Heart left ventricle (tissue), 16 donors: Measurements from ENCODE around the gene ZDHHC3. TPM values are rescaled to one million over a fixed set of nuclear protein-coding genes. Genes with fewer than 3 reads are reported as not detected.

ENCODE experiments used
- ATAC-seq, 4 donors: fragments of 200-7000 bp; cut with Tn5 transposase; one replicate each; pipeline ENCODE4 v1.9.1; 2020 to 2022; ENCODE audit warnings: moderate library complexity in 4 of 4, mild to moderate bottlenecking in 3 of 4, moderate number of reproducible peaks in 1 of 4
- DNase-seq, 5 donors: peaks; one replicate each; pipeline ENCODE4 v3.0.0-alpha.2; 2020
- H3K27ac ChIP-seq, 12 donors: fragments of 200-600 bp; sonication (generic) in 4 of 12; one replicate each; pipeline versions ENCODE4 v1.5.0 to v1.8.0; 2016 to 2022; ENCODE audit warnings: mild to moderate bottlenecking in 2 of 12
- H3K27me3 ChIP-seq, 9 donors: fragments of 200-600 bp; sonication (generic) in 2 of 9; one replicate each; pipeline versions ENCODE4 v1.5.1 to v1.8.0; 2016 to 2022; ENCODE audit warnings: mild to moderate bottlenecking in 3 of 9
- H3K36me3 ChIP-seq, 9 donors: fragments of 200-600 bp; sonication (generic) in 2 of 9; one replicate each; pipeline versions ENCODE4 v1.5.0 to v1.8.0; 2018 to 2022; ENCODE audit warnings: mild to moderate bottlenecking in 2 of 9
- H3K4me1 ChIP-seq, 12 donors: fragments of 200-600 bp; sonication (generic) in 4 of 12; one replicate each; pipeline versions ENCODE4 v1.5.0 to v1.8.0; 2016 to 2022; ENCODE audit warnings: mild to moderate bottlenecking in 3 of 12
- H3K4me3 ChIP-seq, 12 donors: fragments of 200-600 bp; sonication (generic) in 4 of 12; one replicate each; pipeline versions ENCODE4 v1.5.0 to v1.8.0; 2017 to 2022; ENCODE audit warnings: mild to moderate bottlenecking in 9 of 12, moderate library complexity in 4 of 12
- H3K9me3 ChIP-seq, 12 donors: fragments of 200-600 bp; sonication (generic) in 4 of 12; one replicate each; pipeline versions ENCODE4 v1.5.0 to v1.8.0; 2016 to 2022; ENCODE audit warnings: mild to moderate bottlenecking in 1 of 12
- POLR2A ChIP-seq, 2 donors: fragments of 450-650 bp; IDR thresholded peaks; one replicate each; pipeline ENCODE4 v1.6.1; 2017; ENCODE audit warnings: antibody characterized with exemption in 2 of 2, mild to moderate bottlenecking in 2 of 2, moderate library complexity in 2 of 2
- WGBS, 4 donors: extraction: QIAGEN DNeasy Blood & Tissue Kit in 2 of 4; methylation state at CpG; one replicate each; pipeline versions ENCODE4 v1.1.5 to v1.1.7; 2013 to 2018; 5-methylcytosine and 5-hydroxymethylcytosine counted together
- intact Hi-C, 10 donors: fragments of 100-400 bp; cut with DNase I; formaldehyde crosslinking; loops; one replicate each; pipeline versions ENCODE4 v1.11.1 to v1.14.2; 2022
- polyA plus RNA-seq, 2 donors: library from polyadenylated mRNA; stranded (reverse); fragments of 200-250 nt; gene quantifications; one replicate each; pipeline ENCODE4 v1.2.3, GENCODE V29; 2013
- total RNA-seq, 9 donors: library from RNA; depleted of rRNA in 2 of 9; stranded (reverse); fragments of >200 nt in 2 of 9; fragmentation: NEBNext Ultra II Directional in 3 of 9; extraction: Animal tissue kit (Norgen Biotek cat#: 25700) in 3 of 9; gene quantifications; one replicate each; pipeline versions ENCODE4 v1.1.0 to v1.2.4, GENCODE V29; 2016 to 2023
- TF ChIP-seq, protein P1 (sequence below), 12 donors: fragments of 200-600 bp; sonication (generic) in 4 of 12; IDR thresholded peaks; one replicate each; pipeline versions ENCODE4 v1.5.0 to v1.8.0; 2018 to 2022; ENCODE audit warnings: antibody characterized with exemption in 12 of 12, mild to moderate bottlenecking in 5 of 12
- donor health status: ischemic (EF 13 %, LVEDD 7.1; RV severe dilation, severe dysfunction).
- donor health status: healthy with polysubstance abuse.
- donor health status: DM: no; HTN: yes; CAD: no.
- donor health status: DM: no; HTN: no; CAD: no.
- donor health status: ischemic (EF 25% LVEDD 6.9; RV normal size, moderate dysfunction).
- donor health status: ischemic (EF 25% LVEDD 5.7; RV mildly dilated, moderate dysfunction).
- donor health status: healthy.
- donor health status: DM: yes; HTN: yes; CAD: no.
- donor health status: ischemic (EF 35%, LVEDD 5.7; RV mildly dilated, moderate dysfunction).
- donor health status: nonischemic (EF 11% LVEDD 7.7; RV severe dilation, severe dysfunction).
- donor health status: DM: yes; HTN: yes; CAD: no.
- donor health status: PGD.
- donor health status: ischemic (EF 29% LVEDD 5.4; RV normal size, mild dysfunction).
- donor health status: nonischemic (EF 23%, LVEDD 6.1; RV moderate dilation, normal function).

Gene ZDHHC3
- total and polyA plus RNA-seq, 11 donors, result 17.9 to 94.7 (median 52.7) TPM

DNA sequence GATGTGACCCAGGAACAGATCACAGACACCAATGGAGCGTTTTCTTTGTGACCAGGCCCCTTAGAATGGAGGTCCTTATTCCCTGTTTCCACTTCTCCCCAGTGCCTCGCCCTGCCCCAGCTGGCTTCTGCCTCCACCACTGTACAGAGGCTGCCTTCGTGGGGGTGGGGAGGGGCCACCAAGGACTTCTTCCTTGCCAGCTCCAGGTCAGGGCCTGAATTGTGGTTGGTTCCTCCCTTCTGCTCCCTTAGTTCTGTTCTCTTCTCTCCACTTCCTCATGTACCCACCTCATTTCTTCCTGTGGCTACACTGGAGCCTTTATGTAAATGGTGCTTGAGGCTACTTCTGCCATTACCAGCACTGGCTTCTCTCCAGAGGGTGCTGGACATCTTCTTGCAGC is 85.1 kb downstream of the ZDHHC3 start:
- no peaks in the 10 kb centered on the region for H3K36me3 ChIP-seq
- ATAC-seq, result no peak

DNA sequence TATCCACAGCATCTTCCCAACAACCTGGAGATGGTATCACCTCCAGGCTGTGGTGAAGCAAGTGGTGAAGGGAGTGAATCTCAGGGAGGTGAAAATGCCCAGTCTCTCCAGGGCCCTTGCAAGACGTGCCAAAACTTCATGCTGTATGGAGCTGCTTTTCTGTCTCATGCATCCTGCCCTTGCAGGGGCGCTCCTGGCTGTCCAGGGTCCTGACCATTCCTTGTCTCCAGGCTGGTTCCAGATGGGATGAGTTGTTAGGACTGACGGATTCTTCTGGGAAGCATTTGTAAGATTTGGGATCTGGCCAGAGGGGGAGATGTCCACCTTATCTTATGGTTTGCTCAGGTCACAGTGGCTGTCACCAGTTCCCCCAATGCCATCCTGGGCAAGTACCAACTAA is 85.7 kb downstream of the ZDHHC3 start:
- H3K4me3 ChIP-seq, result no peak overlapping the region
- H3K9me3 ChIP-seq, result no peaks in the 10 kb centered on the region
- H3K4me1 ChIP-seq, result no peaks in the 10 kb centered on the region
- H3K27me3 ChIP-seq, result peaks cover 0 to 9% (median 0%) of the 10 kb centered on the region in 9 donors
- 44 to 57% (median 50%) methylated on average over 2 to 3 of the region's 3 CpGs for WGBS, 4 donors
- intact Hi-C loops, result no loop called here
- H3K36me3 ChIP-seq, result no peaks in the 10 kb centered on the region
- no peak overlapping the region for H3K27ac ChIP-seq
- ATAC-seq (no peak), DNase-seq (no peak)
- TF ChIP-seq, protein P1, sequence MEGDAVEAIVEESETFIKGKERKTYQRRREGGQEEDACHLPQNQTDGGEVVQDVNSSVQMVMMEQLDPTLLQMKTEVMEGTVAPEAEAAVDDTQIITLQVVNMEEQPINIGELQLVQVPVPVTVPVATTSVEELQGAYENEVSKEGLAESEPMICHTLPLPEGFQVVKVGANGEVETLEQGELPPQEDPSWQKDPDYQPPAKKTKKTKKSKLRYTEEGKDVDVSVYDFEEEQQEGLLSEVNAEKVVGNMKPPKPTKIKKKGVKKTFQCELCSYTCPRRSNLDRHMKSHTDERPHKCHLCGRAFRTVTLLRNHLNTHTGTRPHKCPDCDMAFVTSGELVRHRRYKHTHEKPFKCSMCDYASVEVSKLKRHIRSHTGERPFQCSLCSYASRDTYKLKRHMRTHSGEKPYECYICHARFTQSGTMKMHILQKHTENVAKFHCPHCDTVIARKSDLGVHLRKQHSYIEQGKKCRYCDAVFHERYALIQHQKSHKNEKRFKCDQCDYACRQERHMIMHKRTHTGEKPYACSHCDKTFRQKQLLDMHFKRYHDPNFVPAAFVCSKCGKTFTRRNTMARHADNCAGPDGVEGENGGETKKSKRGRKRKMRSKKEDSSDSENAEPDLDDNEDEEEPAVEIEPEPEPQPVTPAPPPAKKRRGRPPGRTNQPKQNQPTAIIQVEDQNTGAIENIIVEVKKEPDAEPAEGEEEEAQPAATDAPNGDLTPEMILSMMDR (IDR thresholded peaks at IDR 0.05), result no peak
- no peak for TF ChIP-seq POLR2A (IDR thresholded peaks at IDR 0.05)

More for the DNA sequence above, 85.1 kb downstream of the ZDHHC3 start:
- H3K27me3 ChIP-seq, result peaks cover 0 to 9% (median 0%) of the 10 kb centered on the region in 9 donors
- no peaks in the 10 kb centered on the region for H3K4me1 ChIP-seq
- no peaks in the 10 kb centered on the region for H3K9me3 ChIP-seq
- H3K4me3 ChIP-seq, result no peak overlapping the region
- no peak overlapping the region for H3K27ac ChIP-seq
- TF ChIP-seq, protein P1 (IDR thresholded peaks at IDR 0.05), result no peak
- no peak for TF ChIP-seq POLR2A (IDR thresholded peaks at IDR 0.05)
- intact Hi-C loops, result no loop called here
- 69 to 80% (median 71%) methylated on average over 3 of the region's 3 CpGs for WGBS, 4 donors
- DNase-seq, result no peak

DNA sequence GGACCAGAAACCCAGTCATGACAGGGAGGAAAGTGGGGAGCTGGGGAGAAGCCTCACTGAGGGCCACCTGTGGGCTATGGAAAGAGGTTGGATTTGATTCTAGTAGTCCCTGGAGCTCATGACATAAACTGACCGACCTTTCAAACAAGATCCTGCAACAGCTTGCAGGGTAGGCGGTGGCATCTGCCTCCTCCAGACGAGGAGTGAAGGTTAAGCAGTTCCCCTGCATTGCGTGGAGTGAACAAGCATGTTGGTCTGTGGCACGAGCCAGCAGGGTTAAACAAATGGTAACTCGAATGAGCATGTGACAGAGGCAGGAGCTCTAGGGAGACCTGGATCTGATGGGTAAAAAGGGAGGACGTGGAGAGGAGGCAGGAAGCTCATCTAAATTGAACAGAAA is 88.9 kb downstream of the ZDHHC3 start:
- 71 to 80% (median 77%) methylated on average over 7 of the region's 7 CpGs for WGBS, 4 donors
- Histone ChIP-seq H3K27ac (no peak overlapping the region), H3K9me3 (no peaks in the 10 kb centered on the region), H3K36me3 (no peaks in the 10 kb centered on the region), H3K4me1 (no peaks in the 10 kb centered on the region), H3K4me3 (no peak overlapping the region), H3K27me3 (peaks cover 0 to 9% (median 0%) of the 10 kb centered on the region in 9 donors)
- intact Hi-C loops, result no loop called here
- TF ChIP-seq POLR2A (IDR thresholded peaks at IDR 0.05), result no peak
- TF ChIP-seq, protein P1 (IDR thresholded peaks at IDR 0.05), result no peak
- ATAC-seq (no peak), DNase-seq (no peak)

DNA sequence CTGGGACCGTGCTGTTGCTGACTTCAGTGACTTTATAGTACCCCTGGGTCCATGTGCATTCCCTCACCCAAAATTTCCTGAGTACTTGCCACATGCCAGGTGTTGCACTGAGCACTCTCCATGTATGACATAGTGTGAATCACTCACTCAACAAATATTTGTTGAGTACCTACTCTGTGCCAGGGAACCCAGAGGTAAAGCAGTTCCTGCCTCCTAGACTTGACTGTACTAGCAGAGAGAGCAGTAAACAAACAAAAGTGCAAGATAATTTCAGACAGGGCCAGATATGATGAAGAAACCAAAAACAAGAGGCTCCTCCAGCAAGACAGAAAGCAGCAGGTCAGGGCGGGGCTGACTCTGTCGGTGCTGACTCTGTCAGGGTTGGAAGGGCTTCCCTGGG is 89.4 kb downstream of the ZDHHC3 start:
- TF ChIP-seq, protein P1 (IDR thresholded peaks at IDR 0.05), result no peak
- TF ChIP-seq POLR2A (IDR thresholded peaks at IDR 0.05), result no peak
- 68 to 76% (median 71%) methylated on average over 3 of the region's 3 CpGs for WGBS, 4 donors
- H3K4me3 ChIP-seq, result no peak overlapping the region
- no peaks in the 10 kb centered on the region for H3K4me1 ChIP-seq
- ATAC-seq (no peak), DNase-seq (no peak)
- no peaks in the 10 kb centered on the region for H3K36me3 ChIP-seq
- H3K27me3 ChIP-seq, result peaks cover 0 to 9% (median 0%) of the 10 kb centered on the region in 9 donors
- H3K27ac ChIP-seq, result no peak overlapping the region
- H3K9me3 ChIP-seq, result no peaks in the 10 kb centered on the region
- intact Hi-C loops, result no loop called here
